GM12865 (cell line): ENCODE data around the gene MRPL53.

ENCODE experiments used
- DNase-seq: peaks from one replicate; pipeline ENCODE4 v3.0.0; 2010; ENCODE audit warnings: low read depth
- H3K4me3 ChIP-seq: 2 replicates; pipeline ENCODE4 v1.5.1; 2011; ENCODE audit warnings: mild to moderate bottlenecking, low read depth, low read length, control low read depth
- TF ChIP-seq, protein P1 (sequence below): IDR thresholded peaks from 2 replicates; pipeline ENCODE4 v1.5.1; 2011; ENCODE audit warnings: low read length, control low read depth, low read depth, inconsistent platforms; ENCODE audit not compliant: insufficient read depth; ENCODE audit errors: missing control alignments

Gene MRPL53

GRCh38 chr2:74441690-74442482 is 30.6 kb downstream of the MRPL53 start, which contains the start of gene RTKN:
RTKN (minus strand) TSS chr2:74441937; CDS start chr2:74441816, 121 bp downstream.
- TF ChIP-seq, protein P1, sequence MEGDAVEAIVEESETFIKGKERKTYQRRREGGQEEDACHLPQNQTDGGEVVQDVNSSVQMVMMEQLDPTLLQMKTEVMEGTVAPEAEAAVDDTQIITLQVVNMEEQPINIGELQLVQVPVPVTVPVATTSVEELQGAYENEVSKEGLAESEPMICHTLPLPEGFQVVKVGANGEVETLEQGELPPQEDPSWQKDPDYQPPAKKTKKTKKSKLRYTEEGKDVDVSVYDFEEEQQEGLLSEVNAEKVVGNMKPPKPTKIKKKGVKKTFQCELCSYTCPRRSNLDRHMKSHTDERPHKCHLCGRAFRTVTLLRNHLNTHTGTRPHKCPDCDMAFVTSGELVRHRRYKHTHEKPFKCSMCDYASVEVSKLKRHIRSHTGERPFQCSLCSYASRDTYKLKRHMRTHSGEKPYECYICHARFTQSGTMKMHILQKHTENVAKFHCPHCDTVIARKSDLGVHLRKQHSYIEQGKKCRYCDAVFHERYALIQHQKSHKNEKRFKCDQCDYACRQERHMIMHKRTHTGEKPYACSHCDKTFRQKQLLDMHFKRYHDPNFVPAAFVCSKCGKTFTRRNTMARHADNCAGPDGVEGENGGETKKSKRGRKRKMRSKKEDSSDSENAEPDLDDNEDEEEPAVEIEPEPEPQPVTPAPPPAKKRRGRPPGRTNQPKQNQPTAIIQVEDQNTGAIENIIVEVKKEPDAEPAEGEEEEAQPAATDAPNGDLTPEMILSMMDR, result no peak
- no peak for DNase-seq
- no peak within 1 kb of the TSS for H3K4me3 ChIP-seq

GRCh38 chr2:74441170-74441689 is 31.2 kb downstream of the MRPL53 start:
- H3K4me3 ChIP-seq, result no peak overlapping the region
- TF ChIP-seq, protein P1, result no peak
- DNase-seq, result no peak

DNA sequence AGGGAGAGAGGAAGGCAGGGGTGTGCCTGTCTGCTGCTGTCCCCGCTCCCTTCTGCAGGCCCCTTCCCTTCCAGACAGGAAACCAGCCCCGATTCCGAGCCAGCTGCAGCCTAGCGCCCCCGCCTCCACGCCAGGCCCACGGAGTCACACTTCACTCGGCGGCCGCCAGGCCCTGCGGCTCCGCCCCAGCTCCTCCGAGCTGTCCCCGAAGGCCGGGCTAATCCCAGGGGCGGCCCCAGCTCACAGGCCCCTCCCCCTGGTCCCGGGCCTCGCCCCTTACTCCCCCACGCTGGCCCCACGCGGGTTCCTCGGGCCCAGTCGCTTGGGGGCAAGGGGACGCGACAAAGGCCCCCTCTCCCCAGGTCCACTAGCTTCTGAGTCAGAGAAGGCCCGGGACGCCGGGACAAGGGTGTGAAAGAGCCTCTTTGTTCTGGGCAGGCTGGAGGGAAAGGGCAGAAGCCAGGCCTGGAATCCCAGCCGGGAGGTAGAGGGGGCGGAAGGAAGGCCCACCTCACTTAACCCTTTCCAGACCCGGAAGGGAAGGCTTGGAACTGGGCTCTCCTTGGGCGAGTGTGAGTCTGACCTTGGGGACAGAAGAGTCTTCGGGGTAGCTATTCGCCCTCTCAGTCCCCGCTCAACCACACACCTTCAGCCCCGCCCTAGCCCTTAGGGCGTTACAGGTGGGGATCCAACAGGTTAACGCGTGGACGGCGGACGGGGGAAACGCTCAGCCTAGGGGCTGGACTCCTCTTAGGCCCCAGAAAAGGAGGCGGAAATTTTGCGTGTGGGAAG is 31.9 kb downstream of the MRPL53 start:
- TF ChIP-seq, protein P1, result peak; percentile 19
- no peak overlapping the region for H3K4me3 ChIP-seq
- peak; percentile 59 for DNase-seq

- TF ChIP-seq, protein P1, result no peak
- H3K4me3 ChIP-seq, result no peak overlapping the region
- DNase-seq, result no peak
Observed at GRCh38 chr2:74439803-74440377, 32.6 kb downstream of the MRPL53 start.

- no peak overlapping the region for H3K4me3 ChIP-seq
- no peak for DNase-seq
Observed at GRCh38 chr2:74439373-74439772, 33.1 kb downstream of the MRPL53 start.

GRCh38 chr2:74438248-74438647 is 34.2 kb downstream of the MRPL53 start:
- TF ChIP-seq, protein P1, result no peak
- H3K4me3 ChIP-seq, result no peak overlapping the region
- DNase-seq, result no peak

More at GRCh38 chr2:74439373-74439772, 33.1 kb downstream of the MRPL53 start:
- TF ChIP-seq, protein P1, result no peak
